HUES48 (cell line): Measurements from ENCODE around the gene MAP1LC3C.

Experiments used
- H3K27ac ChIP-seq: one replicate; pipeline ENCODE4 v1.7.0; 2013; ENCODE audit warnings: low read depth, low read length, inconsistent platforms
- H3K27me3 ChIP-seq: 2 replicates; pipeline ENCODE4 v1.6.1; 2013; ENCODE audit warnings: mild to moderate bottlenecking, low read length; ENCODE audit not compliant: control insufficient read depth, insufficient read depth
- H3K36me3 ChIP-seq: 2 replicates; pipeline ENCODE4 v1.6.1; 2013; ENCODE audit warnings: low read length; ENCODE audit not compliant: control insufficient read depth, insufficient read depth
- H3K4me1 ChIP-seq: 2 replicates; pipeline ENCODE4 v1.6.1; 2013; ENCODE audit warnings: mild to moderate bottlenecking, low read length; ENCODE audit not compliant: control insufficient read depth, insufficient read depth
- H3K4me3 ChIP-seq: 2 replicates; pipeline ENCODE4 v1.5.1; 2013; ENCODE audit warnings: mild to moderate bottlenecking, low read depth, low read length
- H3K9ac ChIP-seq: 2 replicates; pipeline ENCODE4 v1.6.1; 2013; ENCODE audit warnings: mild to moderate bottlenecking, low read depth, low read length, moderate library complexity
- H3K9me3 ChIP-seq: 2 replicates; pipeline ENCODE4 v1.6.1; 2013; ENCODE audit warnings: low read length; ENCODE audit not compliant: control insufficient read depth, insufficient read depth

The MAP1LC3C gene

DNA sequence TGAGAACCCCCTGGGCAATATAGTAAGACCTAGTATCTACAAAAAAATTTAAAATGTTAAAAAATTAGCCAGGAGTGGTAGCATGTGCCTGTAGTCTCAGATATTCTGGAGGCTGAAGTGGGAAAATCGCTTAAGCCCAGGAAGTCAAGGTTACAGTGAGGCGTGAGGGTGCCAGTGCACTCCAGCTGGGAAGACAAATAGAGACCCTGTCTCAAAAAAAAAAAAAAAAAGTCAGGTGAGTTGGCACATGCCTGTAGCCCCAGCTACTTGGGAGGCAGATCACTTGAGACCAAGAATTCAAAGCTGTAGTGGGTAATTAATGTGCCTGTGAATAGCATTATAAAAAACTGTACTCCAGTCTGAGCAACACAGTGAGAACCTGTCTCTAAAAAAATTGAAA, 36.7 kb downstream of the MAP1LC3C start:
- no peak overlapping the region for H3K27ac ChIP-seq
- no peak overlapping the region for H3K4me3 ChIP-seq
- no peaks in the 10 kb centered on the region for H3K4me1 ChIP-seq
- no peaks in the 10 kb centered on the region for H3K27me3 ChIP-seq
- no peak overlapping the region for H3K9ac ChIP-seq
- no peaks in the 10 kb centered on the region for H3K9me3 ChIP-seq
- no peaks in the 10 kb centered on the region for H3K36me3 ChIP-seq

DNA sequence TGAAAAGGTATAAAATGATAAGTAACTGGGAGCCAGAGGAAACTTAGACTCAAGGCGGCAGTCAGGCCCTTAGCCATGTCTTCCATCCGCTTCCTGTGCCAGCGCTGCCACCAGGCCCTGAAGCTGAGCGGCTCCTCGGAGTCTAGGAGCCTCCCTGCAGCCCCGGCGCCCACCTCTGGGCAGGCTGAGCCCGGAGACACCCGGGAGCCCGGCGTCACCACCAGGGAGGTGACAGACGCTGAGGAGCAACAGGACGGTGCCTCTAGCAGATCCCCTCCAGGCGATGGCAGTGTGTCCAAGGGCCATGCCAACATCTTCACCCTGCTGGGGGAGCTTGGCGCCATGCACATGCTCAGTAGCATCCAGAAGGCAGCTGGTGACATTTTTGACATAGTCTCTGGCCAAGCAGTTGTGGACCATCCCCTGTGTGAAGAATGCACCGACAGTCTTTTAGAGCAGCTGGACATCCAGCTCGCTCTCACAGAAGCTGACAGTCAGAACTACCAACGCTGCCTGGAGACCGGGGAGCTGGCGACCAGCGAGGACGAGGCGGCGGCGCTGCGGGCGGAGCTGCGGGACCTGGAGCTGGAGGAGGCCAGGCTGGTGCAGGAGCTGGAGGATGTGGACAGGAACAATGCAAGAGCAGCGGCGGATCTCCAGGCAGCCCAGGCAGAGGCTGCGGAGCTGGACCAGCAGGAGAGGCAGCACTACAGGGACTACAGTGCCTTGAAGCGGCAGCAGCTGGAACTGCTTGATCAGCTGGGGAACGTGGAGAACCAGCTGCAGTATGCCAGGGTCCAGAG, 41.0 kb downstream of the MAP1LC3C start, which contains the start of gene BECN2:
TSS of gene BECN2 (plus strand) at position 76 of the 803 bp plus-strand sequence. CDS start at position 76, 0 bp downstream.
- H3K9ac ChIP-seq, result no peak within 1 kb of the TSS
- H3K9me3 ChIP-seq, result no peaks in the 10 kb centered on the region
- no peaks in the 10 kb centered on the region for H3K4me1 ChIP-seq
- no peaks in the 10 kb centered on the region for H3K36me3 ChIP-seq
- no peaks in the 10 kb centered on the region for H3K27me3 ChIP-seq
- H3K27ac ChIP-seq, result no peak within 1 kb of the TSS
- no peak within 1 kb of the TSS for H3K4me3 ChIP-seq

DNA sequence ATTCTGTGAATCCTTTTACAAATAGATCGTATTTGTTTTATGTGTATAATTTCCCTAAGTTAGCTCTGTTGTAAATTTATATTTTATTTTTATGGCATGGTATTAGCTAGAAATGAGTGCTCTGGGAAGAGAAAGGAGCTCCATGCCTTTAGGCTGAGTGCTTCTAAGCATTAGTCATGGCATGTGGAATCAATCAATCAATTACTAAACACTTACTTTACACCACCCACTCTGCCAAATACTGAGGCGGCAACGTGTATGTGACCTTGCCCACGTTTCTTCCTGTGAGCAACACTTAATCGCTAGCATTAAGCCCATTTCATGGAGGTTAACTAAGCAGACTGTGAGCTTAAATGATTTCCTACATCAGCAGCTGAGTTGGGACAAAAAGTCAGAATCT, 48.5 kb downstream of the MAP1LC3C start:
- Histone ChIP-seq H3K9ac (no peak overlapping the region), H3K36me3 (no peaks in the 10 kb centered on the region), H3K4me3 (no peak overlapping the region), H3K27ac (no peak overlapping the region), H3K4me1 (no peaks in the 10 kb centered on the region), H3K27me3 (no peaks in the 10 kb centered on the region), H3K9me3 (no peaks in the 10 kb centered on the region)

DNA sequence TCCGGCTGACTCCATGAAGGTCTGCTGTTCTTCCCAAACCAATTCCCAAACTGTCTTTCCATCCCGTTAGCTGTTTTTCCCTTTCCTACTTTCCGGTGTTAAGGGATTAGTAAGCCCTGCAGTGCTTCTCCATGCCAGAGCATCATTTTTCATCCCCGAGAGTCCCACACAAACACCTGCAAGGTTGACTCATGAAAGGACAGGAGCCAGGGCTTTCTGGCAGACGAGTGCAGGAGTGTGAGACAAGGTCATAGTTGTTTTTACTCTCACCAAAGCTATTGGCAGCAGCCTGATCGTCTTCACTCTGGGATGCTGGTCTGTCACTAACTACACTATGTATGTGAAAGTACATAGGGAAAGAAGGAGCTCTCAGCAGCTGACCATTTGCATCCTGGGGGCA, 51.5 kb downstream of the MAP1LC3C start:
- H3K4me3 ChIP-seq, result no peak overlapping the region
- H3K4me1 ChIP-seq, result no peaks in the 10 kb centered on the region
- no peak overlapping the region for H3K9ac ChIP-seq
- no peaks in the 10 kb centered on the region for H3K36me3 ChIP-seq
- no peaks in the 10 kb centered on the region for H3K9me3 ChIP-seq
- no peak overlapping the region for H3K27ac ChIP-seq
- no peaks in the 10 kb centered on the region for H3K27me3 ChIP-seq
